Fibroblast of peridontal ligament (primary cell): Measurements from ENCODE around the gene RUNDC3A.

Experiments used
- DNase-seq: peaks from one replicate; pipeline ENCODE4 v3.0.0-alpha.2; 2010; ENCODE audit errors: extremely low read depth

Gene RUNDC3A

DNA sequence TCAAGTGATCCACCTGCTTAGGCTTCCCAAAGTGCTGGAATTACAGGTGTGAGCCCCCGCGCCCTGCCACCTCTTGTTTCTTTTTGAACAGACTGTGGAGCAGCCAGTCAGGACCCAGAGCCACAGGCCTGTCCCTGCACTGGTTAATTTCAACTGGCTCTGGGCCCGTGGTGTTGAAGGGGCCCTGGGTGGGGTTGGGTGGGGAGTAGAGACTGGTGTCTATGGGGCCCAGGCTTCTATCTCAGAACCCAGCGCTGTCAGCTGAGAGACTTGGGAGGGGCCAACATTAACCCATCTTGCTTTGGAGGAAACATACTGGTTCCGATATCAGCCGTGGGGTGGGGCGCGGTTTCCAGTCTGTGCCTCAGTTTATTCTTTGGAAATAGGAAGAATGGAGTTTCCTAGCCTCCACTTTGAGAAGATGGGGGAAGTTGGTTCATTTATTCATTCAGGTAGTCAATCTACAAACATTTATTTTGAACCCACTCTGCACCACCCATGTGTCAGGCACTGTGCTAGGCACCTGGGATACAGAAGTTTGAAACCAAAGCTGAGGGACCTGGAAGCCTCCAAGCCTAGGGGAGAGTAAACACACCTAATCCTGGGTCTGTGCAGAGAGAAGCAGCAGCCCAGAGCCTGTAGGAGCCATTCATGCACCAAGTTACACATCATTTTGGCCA, 24.9 kb upstream of the RUNDC3A start:
- DNase-seq = no peak

DNA sequence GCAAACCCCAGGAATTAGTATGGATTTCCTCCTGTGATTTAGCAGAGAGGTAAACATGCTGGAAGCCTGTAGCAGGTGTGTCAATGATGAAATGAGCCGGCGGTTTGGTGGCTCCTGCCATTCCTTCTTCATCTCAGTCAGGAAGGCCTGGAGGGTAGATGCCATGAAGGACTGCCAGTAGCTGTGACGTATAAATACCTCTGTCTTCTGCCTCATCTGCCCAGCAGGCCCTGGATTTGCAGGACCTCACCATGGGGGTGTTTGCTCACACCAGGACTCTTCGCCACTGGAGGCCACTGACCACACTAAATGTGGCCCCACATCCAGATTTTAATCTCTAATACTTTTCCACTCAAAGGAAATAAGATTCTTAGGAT, 24.4 kb upstream of the RUNDC3A start:
- no peak for DNase-seq

DNA sequence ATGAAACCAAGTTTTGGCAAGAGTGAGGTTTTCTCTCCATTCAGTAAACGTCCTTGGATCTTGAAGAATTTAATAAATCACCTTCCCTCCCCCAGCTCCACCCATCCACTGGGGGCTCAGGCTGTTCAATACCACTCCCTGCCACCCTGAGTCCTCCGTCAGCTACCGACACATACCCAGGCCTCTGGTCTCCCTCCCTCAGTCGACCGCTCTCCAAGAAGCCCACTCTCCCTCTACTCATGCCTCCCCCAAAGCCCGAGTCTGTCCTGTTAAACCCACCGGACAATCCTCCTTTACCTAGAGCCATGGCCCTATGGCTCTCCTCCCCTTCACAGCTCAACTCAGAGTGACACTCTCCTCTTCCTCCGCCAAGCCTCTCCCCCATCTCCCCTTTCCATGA, 20.8 kb upstream of the RUNDC3A start:
- DNase-seq = no peak

DNA sequence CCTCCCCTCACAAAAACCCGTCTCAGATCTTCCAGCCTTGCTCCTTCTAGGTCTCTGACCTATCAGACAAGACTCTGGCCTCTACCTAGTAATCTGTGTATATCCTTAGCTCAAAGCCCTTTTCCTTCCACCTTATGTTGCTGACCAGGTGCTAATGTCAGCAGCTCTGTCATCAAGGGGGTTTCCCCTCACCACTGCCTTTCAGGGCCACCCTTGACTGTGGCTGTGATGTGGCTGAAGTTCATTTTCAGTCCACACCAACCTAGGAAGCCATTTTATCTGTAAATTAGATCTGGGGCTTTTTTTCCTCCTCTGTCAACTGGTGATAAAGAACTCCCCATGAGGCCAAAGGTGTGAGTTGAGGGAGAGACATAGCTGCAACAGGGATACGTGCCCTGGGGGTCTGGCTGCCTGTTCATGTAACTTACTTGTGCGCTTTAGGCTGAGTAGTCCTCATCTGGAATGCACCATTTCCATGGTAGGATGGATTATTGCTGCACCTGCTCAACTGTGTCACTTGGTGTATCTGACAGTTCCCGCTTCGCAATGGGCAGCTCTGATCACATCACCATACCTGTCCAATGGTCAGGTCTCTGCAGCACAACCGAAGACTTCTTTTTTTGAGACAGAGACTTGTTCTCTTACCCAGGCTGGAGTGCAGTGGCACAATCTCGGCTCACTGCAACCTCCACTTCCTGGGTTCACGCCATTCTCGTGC, 14.7 kb upstream of the RUNDC3A start:
- DNase-seq = no peak

DNA sequence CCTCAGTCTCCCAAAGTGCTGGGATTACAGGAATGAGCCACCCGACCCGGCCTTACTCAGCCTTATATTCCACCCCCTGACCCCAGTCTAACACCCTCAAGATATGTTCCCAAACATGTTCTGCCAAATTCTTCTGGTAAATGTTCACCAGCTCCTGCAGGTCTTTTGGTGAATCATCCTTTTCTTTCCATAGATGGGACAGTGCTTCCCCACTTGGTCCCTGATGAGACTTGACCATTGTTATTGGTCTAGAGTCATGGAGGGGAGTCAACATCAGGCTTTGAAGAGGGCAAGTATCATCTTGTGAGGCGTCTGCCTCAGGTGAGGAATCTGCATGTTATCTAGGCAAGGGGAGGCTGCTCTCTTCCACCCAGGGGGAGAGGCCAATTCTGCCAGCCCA, 10.4 kb upstream of the RUNDC3A start:
- DNase-seq = no peak

DNA sequence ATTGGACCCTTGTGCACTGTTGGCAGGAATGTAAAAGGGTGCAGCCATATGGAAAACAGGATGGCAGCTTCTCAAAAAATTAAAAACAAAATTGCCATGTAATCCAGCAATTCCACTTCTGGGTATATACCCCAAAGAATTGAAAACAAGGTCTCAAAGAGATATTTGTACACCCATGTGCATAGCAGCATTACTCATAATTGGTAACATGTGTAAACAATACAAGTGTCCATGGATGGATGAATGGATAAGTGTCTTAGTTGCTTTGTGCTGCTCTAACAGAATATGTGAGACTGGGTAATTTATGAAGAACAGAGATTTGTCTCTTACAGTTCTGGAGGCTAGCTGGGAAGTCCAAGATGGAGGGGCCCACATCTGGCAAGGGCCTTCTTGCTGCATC, 3.8 kb upstream of the RUNDC3A start:
- peak; percentile 12 for DNase-seq

DNA sequence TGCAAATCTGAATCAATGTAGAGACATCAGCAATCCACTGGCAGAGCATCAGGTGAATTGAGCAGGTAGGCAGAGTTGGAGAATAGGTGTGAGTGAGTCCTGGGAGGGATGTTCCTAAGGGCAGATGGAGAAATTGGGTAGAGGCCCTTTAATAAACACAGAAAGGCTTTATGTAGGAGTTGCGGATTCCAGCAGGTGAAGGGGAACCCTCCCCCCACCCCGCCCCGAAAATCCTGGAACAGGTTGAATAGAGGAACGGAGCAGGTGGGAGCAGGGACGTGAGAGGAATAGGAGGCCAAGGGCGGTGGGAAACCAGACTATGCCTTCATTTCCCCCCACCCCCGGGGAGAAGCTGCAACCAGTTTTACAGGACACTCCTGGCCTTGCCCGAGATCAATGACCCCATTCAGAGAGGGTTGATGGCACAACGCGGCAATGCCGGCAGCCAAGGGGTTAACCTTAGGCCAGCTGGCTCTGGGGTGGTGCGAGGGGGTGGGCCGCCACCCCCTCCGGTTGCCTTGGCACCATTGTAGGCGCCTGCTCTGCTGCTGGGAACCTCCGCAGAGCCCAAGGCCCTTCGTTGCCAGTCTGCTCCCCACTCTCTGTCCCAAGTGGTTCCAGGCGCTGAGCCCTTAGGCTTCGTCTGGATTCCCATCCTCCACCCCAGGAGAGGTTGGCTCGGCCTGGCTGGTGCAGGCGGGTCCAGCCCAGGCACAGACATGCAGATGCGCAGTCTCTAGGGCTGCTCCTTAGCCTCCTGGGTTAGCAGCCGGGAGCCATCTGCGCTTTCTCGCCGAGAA, 814 bp upstream of the RUNDC3A start:
- peak; percentile 15 for DNase-seq

DNA sequence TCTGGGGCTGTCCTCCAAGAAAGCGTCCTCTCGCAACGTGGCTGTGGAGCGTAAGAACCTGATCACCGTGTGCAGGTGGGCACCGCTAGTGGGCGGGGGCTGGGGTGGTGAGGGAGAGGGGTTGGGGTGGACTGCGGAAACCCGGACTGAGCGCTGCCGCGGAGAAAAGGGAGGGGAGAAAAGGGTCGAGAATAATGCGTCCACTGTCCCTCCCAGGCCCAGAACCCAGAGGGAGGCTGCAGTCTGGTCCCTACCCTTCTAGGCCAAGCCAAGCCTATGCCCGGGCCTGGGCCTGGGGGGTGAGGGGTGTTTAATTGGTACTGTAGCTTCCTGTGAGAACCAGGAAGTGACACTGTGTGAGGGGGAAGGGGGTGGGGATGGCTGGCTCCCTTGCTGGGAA, 464 bp downstream of the RUNDC3A start:
- DNase-seq = no peak

DNA sequence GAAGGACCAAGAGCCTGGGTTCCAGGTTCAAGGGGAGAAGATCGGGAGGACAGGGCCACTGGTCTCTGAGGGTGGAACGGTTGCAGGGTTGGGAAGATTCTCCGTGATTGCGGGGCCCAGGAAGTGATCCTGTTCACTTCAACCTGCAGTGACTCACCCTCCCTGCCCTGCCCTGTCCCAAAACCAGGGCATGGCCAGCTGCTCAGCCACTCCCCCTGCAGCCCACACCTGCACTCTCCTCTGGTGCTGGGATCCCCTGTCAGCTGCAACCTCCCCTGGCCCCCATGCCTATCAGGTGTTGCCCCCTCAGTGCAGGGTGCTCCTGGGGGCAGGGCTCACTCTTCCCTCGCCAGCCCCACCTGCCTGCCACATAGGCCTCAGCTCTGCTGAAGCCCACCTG, 1.1 kb downstream of the RUNDC3A start:
- no peak for DNase-seq

DNA sequence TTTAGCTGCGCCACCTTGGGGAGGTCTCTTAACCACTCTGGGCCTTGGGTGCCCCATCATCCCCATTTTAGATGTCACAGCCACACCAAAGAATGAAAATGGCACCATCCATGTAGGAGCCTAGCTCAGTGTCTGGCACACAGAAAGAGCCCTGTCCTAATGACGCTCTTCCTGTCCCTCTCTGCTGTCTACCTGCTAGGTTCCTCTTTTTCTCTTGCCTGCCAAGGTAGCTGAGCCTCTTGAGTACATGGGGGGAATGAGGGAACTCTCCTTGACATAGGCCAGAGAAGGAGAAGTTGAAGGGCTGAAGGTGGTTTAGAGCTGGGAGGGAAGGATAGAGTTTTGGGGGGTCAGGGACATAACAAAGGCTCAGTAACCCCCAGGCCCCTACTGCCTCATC, 1.8 kb downstream of the RUNDC3A start:
- no peak for DNase-seq

DNA sequence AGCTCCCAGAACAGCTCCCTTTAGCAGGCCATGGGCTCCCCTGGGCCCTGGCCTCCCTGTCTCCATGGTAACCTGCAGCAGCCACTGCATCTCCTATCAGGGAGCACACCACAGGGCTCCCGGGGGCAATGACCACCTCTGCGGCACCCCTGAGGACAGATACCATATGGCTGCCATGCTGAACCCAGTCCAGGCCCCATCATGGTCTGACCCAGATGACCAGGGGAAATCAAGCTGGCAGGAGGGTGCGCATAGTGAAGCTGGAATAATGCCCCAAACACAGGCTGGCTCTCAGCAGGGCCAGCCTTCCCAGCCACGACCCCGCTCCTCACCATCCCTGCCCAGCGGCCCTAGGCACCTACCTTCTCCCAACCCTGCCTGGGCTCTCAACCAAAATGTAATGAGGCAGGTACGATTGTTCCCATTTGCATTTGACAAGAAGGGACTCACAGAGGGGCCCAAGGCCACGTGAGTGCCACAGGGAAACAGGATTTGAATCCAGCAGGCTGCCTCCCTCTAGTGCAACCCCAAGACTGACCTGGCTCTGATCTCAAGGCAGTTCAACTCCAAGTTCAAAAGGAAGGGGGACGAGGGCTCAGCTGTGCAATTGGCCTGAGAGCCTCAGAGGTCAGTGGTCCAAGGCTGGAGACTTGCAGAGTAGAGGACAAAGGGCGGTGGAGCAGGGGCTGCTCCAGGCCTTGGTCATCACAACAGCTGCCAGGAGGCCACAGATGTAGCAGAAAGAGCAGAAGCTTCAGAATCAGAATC, 2.4 kb downstream of the RUNDC3A start:
- DNase-seq = no peak

DNA sequence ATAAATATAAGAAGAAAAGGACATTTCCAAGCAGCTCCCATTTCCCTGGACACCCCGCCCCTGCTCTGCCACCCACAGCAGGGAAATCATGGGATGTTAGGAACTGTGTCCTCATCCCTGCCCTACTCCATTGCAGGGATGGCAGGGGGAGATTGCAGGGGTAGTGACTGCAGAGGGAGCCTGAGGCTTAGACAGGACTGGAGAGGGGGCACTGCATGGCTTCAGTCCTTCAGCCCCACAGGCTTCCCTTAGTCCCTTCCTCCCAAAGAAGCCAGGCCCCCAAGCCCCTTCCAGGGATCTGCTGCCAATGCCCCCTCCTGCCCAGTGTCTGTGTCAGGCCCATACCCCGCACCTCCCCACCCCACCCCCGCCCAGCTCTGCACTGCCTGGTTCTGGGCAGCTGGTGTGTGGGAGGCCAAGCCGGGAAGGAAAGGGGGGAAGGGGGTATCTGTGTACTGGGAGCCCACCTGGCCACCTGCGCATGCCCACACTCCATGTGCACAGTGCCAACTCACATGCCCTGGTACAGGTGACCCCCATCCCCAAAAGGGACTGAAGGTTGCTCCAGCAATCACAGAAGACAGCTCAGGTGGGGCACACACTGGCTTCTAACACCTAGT, 3.3 kb downstream of the RUNDC3A start:
- DNase-seq = no peak

DNA sequence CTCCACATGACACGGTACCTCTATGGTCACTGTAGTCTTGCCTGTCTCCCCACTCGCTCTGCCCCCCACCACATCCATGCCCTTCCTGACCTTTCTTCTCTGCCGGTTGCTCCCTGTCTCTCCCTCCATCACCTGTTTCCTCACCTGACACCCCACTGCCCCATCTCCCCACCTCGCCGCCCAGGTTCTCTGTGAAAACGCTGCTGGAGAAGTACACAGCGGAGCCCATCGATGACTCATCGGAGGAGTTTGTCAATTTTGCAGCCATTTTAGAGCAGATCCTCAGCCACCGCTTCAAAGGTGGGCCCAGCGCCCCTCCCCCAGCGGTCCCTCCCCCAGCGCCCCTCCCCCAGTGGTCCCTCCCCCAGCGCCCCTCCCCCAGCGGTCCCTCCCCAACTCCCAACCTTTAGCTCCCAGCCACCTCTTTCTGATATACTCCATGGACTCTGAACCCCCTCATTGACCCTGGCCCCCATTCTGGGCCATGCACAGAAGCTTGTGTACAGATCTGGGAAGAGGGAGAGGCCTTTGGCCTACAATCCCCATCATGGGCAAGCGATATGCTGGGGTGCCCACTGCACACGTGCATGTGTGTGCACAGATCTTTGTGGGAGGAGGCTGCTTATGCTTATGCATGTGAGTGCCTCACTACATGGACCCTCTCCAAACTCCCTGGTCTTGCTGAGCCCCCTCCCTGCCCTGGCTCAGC, 4.1 kb downstream of the RUNDC3A start:
- no peak for DNase-seq

DNA sequence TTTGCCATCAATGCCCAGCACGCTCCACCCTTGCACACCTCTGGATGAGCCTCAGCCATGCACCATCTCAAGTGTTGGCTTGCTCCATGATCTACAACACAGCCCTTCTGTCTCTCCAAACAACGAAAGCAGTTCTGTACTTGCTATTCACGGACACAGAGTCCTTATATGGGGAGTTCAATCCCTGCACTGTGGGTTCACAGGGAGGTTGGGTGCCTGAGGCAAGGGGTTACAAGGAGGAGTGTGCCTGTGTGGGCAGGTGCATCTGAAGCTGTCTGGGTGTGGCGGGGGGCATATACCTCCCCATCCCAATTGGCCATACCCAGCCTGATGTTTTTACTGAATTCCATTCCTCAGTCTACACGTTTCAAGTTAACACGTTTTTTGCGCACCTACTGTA, 5.6 kb downstream of the RUNDC3A start:
- DNase-seq = no peak

DNA sequence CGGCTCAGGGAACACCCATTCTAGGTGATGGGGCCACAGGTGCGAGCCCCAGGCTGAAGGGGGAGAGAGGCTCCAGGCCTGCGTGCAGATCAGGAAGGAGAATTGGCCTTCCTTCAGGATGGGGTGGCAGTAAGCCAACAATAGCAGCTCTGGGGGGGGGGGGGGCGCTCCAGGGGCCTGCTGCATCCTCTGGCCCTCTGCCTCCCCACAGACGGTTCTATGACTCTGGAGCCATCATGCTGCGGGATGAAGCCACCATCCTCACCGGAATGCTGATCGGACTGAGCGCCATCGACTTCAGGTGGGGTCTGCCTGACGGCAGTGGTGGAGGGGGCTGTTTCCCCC, 6.1 kb downstream of the RUNDC3A start:
- DNase-seq = no peak

DNA sequence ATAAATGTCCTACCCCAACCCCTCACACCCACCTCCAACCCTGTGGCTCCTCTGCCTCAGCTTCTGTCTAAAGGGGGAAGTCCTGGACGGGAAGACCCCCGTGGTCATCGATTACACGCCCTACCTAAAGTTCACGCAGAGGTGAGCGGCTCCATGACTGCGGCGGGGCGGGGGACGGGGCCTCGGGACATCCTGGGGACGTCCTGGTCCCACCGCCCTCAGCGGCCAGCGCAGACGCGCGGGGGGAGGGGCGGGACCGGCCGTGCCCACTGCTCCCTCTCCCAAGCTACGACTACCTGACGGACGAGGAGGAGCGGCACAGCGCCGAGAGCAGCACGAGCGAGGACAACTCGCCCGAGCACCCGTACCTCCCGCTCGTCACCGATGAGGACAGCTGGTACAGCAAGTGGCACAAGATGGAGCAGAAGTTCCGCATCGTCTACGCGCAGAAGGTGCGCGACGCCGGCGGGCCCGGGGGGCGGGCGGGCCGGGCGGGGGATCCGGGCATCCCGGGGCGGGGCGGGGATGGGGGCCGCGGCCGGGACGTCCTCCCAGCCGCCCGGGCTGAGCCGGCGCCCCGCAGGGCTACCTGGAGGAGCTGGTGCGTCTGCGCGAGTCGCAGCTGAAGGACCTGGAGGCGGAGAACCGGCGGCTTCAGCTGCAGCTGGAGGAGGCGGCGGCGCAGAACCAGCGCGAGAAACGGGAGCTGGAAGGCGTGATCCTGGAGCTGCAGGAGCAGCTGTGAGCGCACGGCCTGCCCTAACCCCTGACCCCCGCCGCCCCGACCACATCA, 6.7 kb downstream of the RUNDC3A start:
- DNase-seq = no peak

DNA sequence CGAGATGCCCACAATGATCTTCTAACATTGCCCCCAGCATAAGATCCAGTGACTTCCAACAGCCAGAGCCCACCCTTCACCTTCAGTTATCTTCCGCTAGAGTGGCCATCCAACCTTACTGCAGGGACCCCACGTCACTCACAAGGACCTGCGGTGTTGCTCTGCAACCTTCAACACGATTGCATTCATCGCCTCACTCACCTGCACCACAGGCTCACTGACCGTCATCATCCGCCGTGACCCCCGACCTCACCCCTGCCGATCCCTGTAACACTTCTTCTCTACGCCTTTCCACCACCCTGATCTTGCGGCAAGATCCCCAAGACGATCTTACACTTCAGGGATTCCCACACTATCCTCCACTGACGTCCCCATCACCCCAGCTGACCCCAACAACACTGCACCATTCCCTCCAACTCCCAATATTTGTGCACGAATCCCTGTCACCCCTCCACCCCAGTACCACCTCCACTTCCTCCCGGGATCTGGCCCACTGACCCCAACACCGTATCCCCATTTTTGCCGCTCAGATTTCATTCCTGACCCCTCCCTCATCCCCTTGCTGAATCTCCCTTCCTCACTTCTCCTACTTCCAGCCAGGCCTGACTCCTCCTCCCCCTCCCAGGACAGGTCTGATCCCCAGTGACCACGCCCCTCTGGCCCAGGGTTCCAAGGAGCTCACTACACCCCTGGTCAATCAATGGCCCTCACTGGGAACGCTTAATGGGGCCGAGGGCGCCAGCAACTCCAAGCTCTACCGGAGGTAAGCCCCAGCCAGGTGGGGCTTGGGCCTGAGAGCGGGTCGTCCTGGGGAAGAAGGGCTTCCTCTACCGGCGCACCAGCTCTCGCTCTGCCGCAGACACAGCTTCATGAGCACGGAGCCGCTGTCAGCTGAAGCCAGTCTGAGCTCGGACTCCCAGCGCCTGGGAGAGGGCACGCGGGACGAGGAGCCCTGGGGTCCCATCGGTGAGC, 7.6 kb downstream of the RUNDC3A start:
- no peak for DNase-seq

DNA sequence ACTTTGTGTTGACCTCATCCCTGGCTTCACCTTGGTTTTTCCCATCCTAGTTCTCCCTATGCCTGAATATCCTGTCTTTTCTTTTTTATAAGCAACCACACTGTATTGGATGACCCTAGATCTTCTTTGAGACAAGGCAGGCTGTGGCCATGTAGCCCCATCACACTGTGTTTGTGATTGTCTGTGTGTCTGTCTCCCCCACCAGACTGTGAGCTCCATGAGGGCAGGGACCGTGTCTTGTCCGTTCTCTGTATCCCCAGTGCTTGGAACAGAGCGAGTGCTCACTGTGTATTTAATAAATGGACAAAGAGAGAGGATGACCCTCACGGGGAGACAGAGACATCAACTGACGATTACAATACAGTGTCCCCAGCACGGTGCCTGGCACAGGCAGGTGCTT, 9.1 kb downstream of the RUNDC3A start:
- DNase-seq = no peak
